ENCODE measurements around the gene MAN1C1. TPM values are rescaled to one million over a fixed set of nuclear protein-coding genes. Genes with fewer than 3 reads are reported as not detected.

MAN1C1 gene
- total and polyA plus RNA-seq, 2 donors (not counting 1 experiment from before 2014, with no cell fraction given), result 0.31 to 0.89 TPM

- Histone ChIP-seq H3K79me2 (ENCODE audit: control insufficient read depth, insufficient read depth, low read length) (no peaks in the 10 kb centered on the region), H3K9me3 (ENCODE audit: control extremely low read depth in 1 of 3, control insufficient read depth in 2 of 3, insufficient read depth in 1 of 3, low read length in 2 of 3) (no peaks in the 10 kb centered on the region), H4K20me1 (ENCODE audit: control insufficient read depth, insufficient read depth, low read length, poor library complexity, severe bottlenecking) (no peaks in the 10 kb centered on the region), H3K36me3 (replicated peaks in 1 of 2; ENCODE audit: control extremely low read depth in 1 of 2, control insufficient read depth in 1 of 2, extremely low read depth in 1 of 2, insufficient read depth in 2 of 2, low read length in 1 of 2) (no peaks in the 10 kb centered on the region), H3K4me2 (replicated peaks; ENCODE audit: low read depth, low read length, poor library complexity, severe bottlenecking) (no peak overlapping the region), H3K27ac (ENCODE audit: low read length in 2 of 2) (no peak overlapping the region), H2AFZ (ENCODE audit: insufficient read depth, low read depth, low read length, poor library complexity, severe bottlenecking) (no peak overlapping the region), H3K4me3 (ENCODE audit: control extremely low read depth in 1 of 5, extremely low read depth in 1 of 5, insufficient read depth in 1 of 5, low read depth in 2 of 5, low read length in 4 of 5) (no peak overlapping the region), H3K27me3 (replicated peaks in 1 of 4; ENCODE audit: control extremely low read depth in 1 of 4, control insufficient read depth in 3 of 4, insufficient read depth in 4 of 4, low read length in 3 of 4) (peaks cover 0 to 9% (median 0%) of the 10 kb centered on the region in 4 experiments), H3K9ac (ENCODE audit: low read length) (no peak overlapping the region), H3K4me1 (ENCODE audit: control insufficient read depth in 2 of 2, insufficient read depth in 2 of 2, low read length in 2 of 2) (no peaks in the 10 kb centered on the region)
- Mint-ChIP-seq H3K4me3 (no peak overlapping the region), H3K4me1 (peaks cover 3% of the 10 kb centered on the region), H3K9me3 (ENCODE audit: insufficient read depth) (no peaks in the 10 kb centered on the region), H3K27ac (no peak overlapping the region), H3K27me3 (no peaks in the 10 kb centered on the region)
- intact Hi-C loops (cut with micrococcal nuclease), result no loop called here
- ChIA-PET CTCF (interaction anchor here (1.3 to 2.1 kb wide), 2 partner anchors 30 to 52 kb away, joined by 3 to 8 read pairs; partner anchors contain the start of gene LDLRAP1), POLR2A (no interaction called here)
- TF ChIP-seq EZH2 (IDR thresholded peaks at IDR 0.05; ENCODE audit: borderline replicate concordance, insufficient read depth, low read depth, low read length, poor library complexity, severe bottlenecking), result no peak
- TF ChIP-seq, protein P1, sequence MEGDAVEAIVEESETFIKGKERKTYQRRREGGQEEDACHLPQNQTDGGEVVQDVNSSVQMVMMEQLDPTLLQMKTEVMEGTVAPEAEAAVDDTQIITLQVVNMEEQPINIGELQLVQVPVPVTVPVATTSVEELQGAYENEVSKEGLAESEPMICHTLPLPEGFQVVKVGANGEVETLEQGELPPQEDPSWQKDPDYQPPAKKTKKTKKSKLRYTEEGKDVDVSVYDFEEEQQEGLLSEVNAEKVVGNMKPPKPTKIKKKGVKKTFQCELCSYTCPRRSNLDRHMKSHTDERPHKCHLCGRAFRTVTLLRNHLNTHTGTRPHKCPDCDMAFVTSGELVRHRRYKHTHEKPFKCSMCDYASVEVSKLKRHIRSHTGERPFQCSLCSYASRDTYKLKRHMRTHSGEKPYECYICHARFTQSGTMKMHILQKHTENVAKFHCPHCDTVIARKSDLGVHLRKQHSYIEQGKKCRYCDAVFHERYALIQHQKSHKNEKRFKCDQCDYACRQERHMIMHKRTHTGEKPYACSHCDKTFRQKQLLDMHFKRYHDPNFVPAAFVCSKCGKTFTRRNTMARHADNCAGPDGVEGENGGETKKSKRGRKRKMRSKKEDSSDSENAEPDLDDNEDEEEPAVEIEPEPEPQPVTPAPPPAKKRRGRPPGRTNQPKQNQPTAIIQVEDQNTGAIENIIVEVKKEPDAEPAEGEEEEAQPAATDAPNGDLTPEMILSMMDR (IDR thresholded peaks at IDR 0.05), result no peak
- ATAC-seq (ENCODE audit: low read depth) (no peak), DNase-seq (no peak)
- WGBS (ENCODE audit: insufficient coverage), result 95% methylated on average over 8 of the region's 9 CpGs
Measured at GRCh38 chr1:25573591-25573930, 43.0 kb upstream of the MAN1C1 start.

- Mint-ChIP-seq H3K27me3 (no peaks in the 10 kb centered on the region), H3K27ac (no peak overlapping the region)
Measured at GRCh38 chr1:25573961-25574360, 42.6 kb upstream of the MAN1C1 start.

More at GRCh38 chr1:25573961-25574360, 42.6 kb upstream of the MAN1C1 start:
- peaks cover 3% of the 10 kb centered on the region for H3K4me1 Mint-ChIP-seq
- Histone ChIP-seq H3K27me3 (replicated peaks in 1 of 4; ENCODE audit: control extremely low read depth in 1 of 4, control insufficient read depth in 3 of 4, insufficient read depth in 4 of 4, low read length in 3 of 4) (peaks cover 0 to 9% (median 0%) of the 10 kb centered on the region in 4 experiments), H3K4me3 (ENCODE audit: control extremely low read depth in 1 of 5, extremely low read depth in 1 of 5, insufficient read depth in 1 of 5, low read depth in 2 of 5, low read length in 4 of 5) (no peak overlapping the region), H3K4me1 (ENCODE audit: control insufficient read depth in 2 of 2, insufficient read depth in 2 of 2, low read length in 2 of 2) (no peaks in the 10 kb centered on the region), H3K9me3 (ENCODE audit: control extremely low read depth in 1 of 3, control insufficient read depth in 2 of 3, insufficient read depth in 1 of 3, low read length in 2 of 3) (no peaks in the 10 kb centered on the region), H3K27ac (ENCODE audit: low read length in 2 of 2) (no peak overlapping the region), H3K4me2 (replicated peaks; ENCODE audit: low read depth, low read length, poor library complexity, severe bottlenecking) (no peak overlapping the region), H3K9ac (ENCODE audit: low read length) (no peak overlapping the region), H2AFZ (ENCODE audit: insufficient read depth, low read depth, low read length, poor library complexity, severe bottlenecking) (no peak overlapping the region), H3K36me3 (replicated peaks in 1 of 2; ENCODE audit: control extremely low read depth in 1 of 2, control insufficient read depth in 1 of 2, extremely low read depth in 1 of 2, insufficient read depth in 2 of 2, low read length in 1 of 2) (no peaks in the 10 kb centered on the region), H3K79me2 (ENCODE audit: control insufficient read depth, insufficient read depth, low read length) (no peaks in the 10 kb centered on the region), H4K20me1 (ENCODE audit: control insufficient read depth, insufficient read depth, low read length, poor library complexity, severe bottlenecking) (no peaks in the 10 kb centered on the region)
- TF ChIP-seq, protein P1 (IDR thresholded peaks at IDR 0.05), result no peak
- TF ChIP-seq EZH2 (IDR thresholded peaks at IDR 0.05; ENCODE audit: borderline replicate concordance, insufficient read depth, low read depth, low read length, poor library complexity, severe bottlenecking), result no peak
- ATAC-seq (ENCODE audit: low read depth), result no peak
- CTCF ChIA-PET, result no interaction called here
- intact Hi-C loops (cut with micrococcal nuclease), result no loop called here
- H3K9me3 Mint-ChIP-seq (ENCODE audit: insufficient read depth), result no peaks in the 10 kb centered on the region
- no peak overlapping the region for H3K4me3 Mint-ChIP-seq
- POLR2A ChIA-PET, result no interaction called here
- 96% methylated on average over 8 of the region's 8 CpGs for WGBS (ENCODE audit: insufficient coverage)
- no peak for DNase-seq
